Endothelial cell (in vitro differentiated cells): ENCODE data around the gene C1QTNF6. TPM values are rescaled to one million over a fixed set of nuclear protein-coding genes. Genes with fewer than 3 reads are reported as not detected.
A peak's percentile ranks its signal among the peaks of the same experiment; 100 is the strongest.

Experiments
- DNase-seq: peaks from one replicate; pipeline ENCODE4 v3.0.0; 2021; ENCODE audit warnings: low spot score
- H3K27ac Mint-ChIP-seq: one replicate; pipeline ENCODE4 v1.8.0; 2021; ENCODE audit warnings: mixed read lengths, inconsistent platforms; ENCODE audit not compliant: unreplicated experiment
- H3K27me3 Mint-ChIP-seq: one replicate; pipeline ENCODE4 v1.8.0; 2021; ENCODE audit warnings: mild to moderate bottlenecking, moderate library complexity, mixed read lengths, inconsistent platforms; ENCODE audit not compliant: unreplicated experiment
- H3K36me3 Mint-ChIP-seq: one replicate; pipeline ENCODE4 v1.8.0; 2021; ENCODE audit warnings: mild to moderate bottlenecking, low read depth, mixed read lengths, inconsistent platforms; ENCODE audit not compliant: unreplicated experiment
- H3K4me1 Mint-ChIP-seq: one replicate; pipeline ENCODE4 v1.8.0; 2021; ENCODE audit warnings: mild to moderate bottlenecking, mixed read lengths, inconsistent platforms; ENCODE audit not compliant: unreplicated experiment
- H3K4me3 Mint-ChIP-seq: one replicate; pipeline ENCODE4 v1.8.0; 2021; ENCODE audit warnings: mild to moderate bottlenecking, mixed read lengths, inconsistent platforms; ENCODE audit not compliant: unreplicated experiment
- H3K9me3 Mint-ChIP-seq: one replicate; pipeline ENCODE4 v1.8.0; 2021; ENCODE audit warnings: mixed read lengths, inconsistent platforms; ENCODE audit not compliant: unreplicated experiment
- CTCF ChIP-seq: fragments of 200-600 bp; sonication (generic); IDR thresholded peaks from one replicate; pipeline ENCODE4 v1.5.0; 2021; ENCODE audit warnings: antibody characterized with exemption; ENCODE audit not compliant: unreplicated experiment
- total RNA-seq: library from RNA; stranded (reverse); fragmentation: NEBNext Ultra II Directional; extraction: Animal tissue kit (Norgen Biotek cat#: 25700); gene quantifications from one replicate; pipeline ENCODE4 v1.2.1, GENCODE V29; 2021; ENCODE audit not compliant: unreplicated experiment

C1QTNF6 gene
- total RNA-seq, 1 donor from 2014 or later: 32.7 TPM

- Mint-ChIP-seq H3K36me3 (no peaks in the 10 kb centered on the region), H3K9me3 (no peaks in the 10 kb centered on the region), H3K27ac (no peak overlapping the region), H3K4me1 (no peaks in the 10 kb centered on the region), H3K4me3 (no peak overlapping the region), H3K27me3 (peaks cover 9% of the 10 kb centered on the region)
- DNase-seq: no peak
- TF ChIP-seq CTCF: no peak
These were observed 18.6 kb downstream of the C1QTNF6 start for GRCh38 chr22:37169406-37169805.

GRCh38 chr22:37167981-37168647 is 19.9 kb downstream of the C1QTNF6 start:
- Mint-ChIP-seq H3K36me3 (no peaks in the 10 kb centered on the region), H3K27me3 (peaks cover 7% of the 10 kb centered on the region), H3K27ac (no peak overlapping the region), H3K9me3 (no peaks in the 10 kb centered on the region), H3K4me1 (no peaks in the 10 kb centered on the region), H3K4me3 (no peak overlapping the region)
- TF ChIP-seq CTCF: no peak
- no peak for DNase-seq

GRCh38 chr22:37167176-37167980 is 20.7 kb downstream of the C1QTNF6 start:
- Mint-ChIP-seq H3K9me3 (no peaks in the 10 kb centered on the region), H3K4me1 (no peaks in the 10 kb centered on the region), H3K27ac (no peak overlapping the region), H3K4me3 (no peak overlapping the region), H3K36me3 (no peaks in the 10 kb centered on the region), H3K27me3 (peaks cover 5% of the 10 kb centered on the region)
- no peak for TF ChIP-seq CTCF
- no peak for DNase-seq

GRCh38 chr22:37166675-37167066 is 21.4 kb downstream of the C1QTNF6 start:
- no peak overlapping the region for H3K4me3 Mint-ChIP-seq
- TF ChIP-seq CTCF: peak; percentile 79
- peaks cover 5% of the 10 kb centered on the region for H3K27me3 Mint-ChIP-seq
- DNase-seq: peak; percentile 82
- no peaks in the 10 kb centered on the region for H3K9me3 Mint-ChIP-seq
- H3K36me3 Mint-ChIP-seq: no peaks in the 10 kb centered on the region
- H3K27ac Mint-ChIP-seq: no peak overlapping the region
- no peaks in the 10 kb centered on the region for H3K4me1 Mint-ChIP-seq
